ENCODE data around the gene MLLT6.

- TF ChIP-seq CTCF (conservative IDR thresholded peaks at IDR 0.05 in 1 of 2, IDR thresholded peaks at IDR 0.05 in 1 of 2; ENCODE audit: extremely low read depth in 1 of 2, insufficient read depth in 1 of 2, low read depth in 1 of 2, low read length in 2 of 2) (no peak), EZH2 (IDR thresholded peaks at IDR 0.05; ENCODE audit: borderline replicate concordance, low read length) (no peak)
These were observed 14.3 kb downstream of the MLLT6 start for GRCh38 chr17:38719289-38719942.
